Left kidney (tissue), 2 donors: ENCODE measurements around the gene IL17REL. TPM values are rescaled to one million over a fixed set of nuclear protein-coding genes. Genes with fewer than 3 reads are reported as not detected.
"Not testable (repeated sequence)": the region's sequence is repeated elsewhere in the genome, so short reads cannot be mapped to it uniquely, and the experiment has no call there.

Source experiments
- DNase-seq: peaks from one replicate; pipeline ENCODE4 v3.0.0-alpha.2; 2013
- polyA plus RNA-seq: library from polyadenylated mRNA; unstranded; fragments of 120-200 nt; gene quantifications from one replicate; pipeline ENCODE4 v1.2.1, GENCODE V29; 2013; ENCODE audit not compliant: insufficient read length

IL17REL gene
- polyA plus RNA-seq, 1 donor: 0.08 TPM

DNA sequence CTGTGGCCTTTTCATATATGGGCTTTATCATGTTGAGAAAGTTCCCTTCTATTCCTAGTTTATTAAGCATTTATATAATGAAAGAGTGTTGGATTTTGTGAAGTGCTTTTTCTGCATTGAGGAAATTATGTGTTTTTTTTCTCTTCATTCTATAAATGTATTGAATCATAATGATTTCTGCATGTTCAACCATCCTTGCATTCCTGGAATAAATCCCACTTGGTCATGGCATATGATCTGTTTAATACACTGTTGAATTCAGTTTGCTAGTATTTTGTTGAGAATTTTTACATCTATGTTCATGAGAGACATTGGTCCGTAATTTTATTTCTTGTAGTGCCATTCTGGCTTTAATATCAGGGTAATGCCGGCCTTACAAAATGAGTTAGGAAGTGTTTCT lies 26.2 kb downstream of the IL17REL start:
- no peak for DNase-seq

DNA sequence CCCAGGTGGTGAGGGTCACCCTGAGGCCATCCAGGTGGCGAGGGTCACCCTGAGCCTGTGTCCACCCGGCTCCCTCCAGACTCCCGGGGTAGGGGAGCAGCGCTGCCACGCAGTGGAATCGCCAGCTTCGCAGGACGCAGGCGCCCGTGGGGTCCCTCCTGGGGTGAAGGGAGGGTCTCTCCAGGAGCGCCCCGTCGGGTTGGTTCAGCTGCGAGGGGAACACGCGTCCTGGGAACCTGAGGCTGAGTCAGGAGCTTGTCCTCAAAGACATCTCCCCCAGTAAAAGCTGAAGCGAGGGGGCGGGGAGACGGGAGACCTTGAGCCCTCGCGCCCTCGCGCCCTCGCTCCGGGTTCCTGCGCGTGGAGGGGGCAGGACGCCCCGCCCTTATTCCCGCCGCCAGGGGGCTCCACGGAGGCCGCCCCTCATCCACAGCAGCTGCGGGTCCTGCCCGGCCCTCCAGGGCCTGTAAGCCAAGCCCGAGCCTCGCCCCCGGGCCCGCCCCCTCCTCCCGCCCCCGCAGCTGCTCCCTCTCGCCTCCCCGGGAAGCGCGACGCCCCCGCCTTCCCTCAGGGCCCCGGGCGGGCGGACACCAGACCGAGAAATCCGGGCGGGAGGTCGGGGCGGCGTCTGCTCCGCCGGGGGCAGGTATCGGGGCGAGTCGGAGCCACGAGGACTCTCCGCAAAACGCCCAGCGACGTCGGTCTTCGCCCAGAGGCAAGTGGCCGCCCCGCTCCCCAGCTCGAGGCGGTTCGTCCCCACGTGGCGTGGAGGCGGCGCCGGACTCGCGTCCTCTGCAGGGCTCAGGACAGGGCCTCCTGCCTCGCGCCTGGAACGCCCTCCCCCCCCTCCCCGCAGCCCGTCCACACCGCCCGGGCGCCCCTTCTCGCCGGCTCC lies 29.2 kb downstream of the IL17REL start:
- DNase-seq: no peak

DNA sequence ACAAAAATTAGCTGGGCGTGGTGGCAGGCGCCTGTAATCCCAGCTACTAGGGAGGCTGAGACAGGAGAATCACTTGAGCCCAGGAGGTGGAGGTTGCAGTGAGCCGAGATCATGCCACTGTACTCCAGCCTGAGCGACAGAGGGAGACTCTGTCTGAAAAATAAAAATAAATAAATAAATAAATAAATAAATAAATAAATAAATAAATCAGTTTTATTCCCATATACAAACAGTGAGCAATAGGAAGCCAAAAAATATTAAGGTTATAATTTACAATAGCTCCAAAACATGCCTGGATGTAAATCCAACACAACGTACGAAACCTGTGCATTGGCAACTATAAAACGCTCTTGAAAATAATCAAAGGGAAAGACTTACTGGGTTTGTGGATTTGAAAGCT lies 30.8 kb downstream of the IL17REL start:
- not testable (repeated sequence) for DNase-seq

DNA sequence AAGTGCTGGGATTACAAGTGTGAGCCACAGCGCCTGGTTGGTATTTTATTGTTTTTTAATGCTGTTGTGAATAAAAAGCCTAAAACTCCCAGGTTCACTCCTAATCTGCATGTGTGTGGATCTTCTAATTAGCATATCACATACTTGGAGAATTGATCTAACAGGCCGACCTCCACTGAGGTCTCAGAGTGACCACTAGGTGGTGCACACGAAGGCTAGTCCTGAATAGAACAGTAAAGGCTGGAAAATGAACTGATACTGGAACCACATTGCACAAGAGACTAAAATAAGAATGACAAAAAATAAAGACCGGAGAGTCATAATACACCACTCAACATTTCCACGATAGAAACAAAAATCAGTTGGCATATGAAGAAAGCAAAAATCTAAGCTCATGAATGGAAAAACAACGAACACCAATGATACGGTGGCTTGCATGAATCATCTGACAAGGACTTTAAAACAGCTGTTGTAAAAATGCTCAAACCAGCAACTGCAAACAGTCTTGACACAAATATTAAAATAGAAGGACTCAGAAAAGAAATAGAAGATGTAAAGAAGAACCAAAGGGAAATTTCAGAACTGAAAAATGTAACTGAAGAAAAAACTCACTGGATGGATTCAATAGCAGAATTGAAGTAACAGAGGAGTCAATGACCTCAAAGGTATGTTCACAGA lies 32.8 kb downstream of the IL17REL start:
- no peak for DNase-seq

DNA sequence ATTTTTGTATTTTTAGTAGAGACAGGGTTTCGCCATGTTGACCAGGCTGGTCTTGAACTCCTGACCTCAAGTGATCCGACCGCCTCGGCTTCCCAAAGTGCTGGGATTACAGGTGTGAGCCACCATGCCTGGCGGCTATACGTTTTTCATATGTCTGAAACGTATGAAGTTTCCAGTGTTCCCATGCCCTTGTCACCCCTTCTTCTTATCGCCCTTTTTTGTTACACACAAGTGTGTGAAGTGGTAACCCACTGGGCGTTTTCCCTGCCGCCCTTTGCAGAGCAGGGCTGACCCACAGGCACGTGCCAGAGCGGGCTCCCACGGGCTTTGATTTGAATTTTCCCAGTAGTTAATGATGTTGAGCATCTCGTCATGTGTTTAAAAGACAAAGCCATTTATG lies 35.0 kb downstream of the IL17REL start:
- DNase-seq: no peak

DNA sequence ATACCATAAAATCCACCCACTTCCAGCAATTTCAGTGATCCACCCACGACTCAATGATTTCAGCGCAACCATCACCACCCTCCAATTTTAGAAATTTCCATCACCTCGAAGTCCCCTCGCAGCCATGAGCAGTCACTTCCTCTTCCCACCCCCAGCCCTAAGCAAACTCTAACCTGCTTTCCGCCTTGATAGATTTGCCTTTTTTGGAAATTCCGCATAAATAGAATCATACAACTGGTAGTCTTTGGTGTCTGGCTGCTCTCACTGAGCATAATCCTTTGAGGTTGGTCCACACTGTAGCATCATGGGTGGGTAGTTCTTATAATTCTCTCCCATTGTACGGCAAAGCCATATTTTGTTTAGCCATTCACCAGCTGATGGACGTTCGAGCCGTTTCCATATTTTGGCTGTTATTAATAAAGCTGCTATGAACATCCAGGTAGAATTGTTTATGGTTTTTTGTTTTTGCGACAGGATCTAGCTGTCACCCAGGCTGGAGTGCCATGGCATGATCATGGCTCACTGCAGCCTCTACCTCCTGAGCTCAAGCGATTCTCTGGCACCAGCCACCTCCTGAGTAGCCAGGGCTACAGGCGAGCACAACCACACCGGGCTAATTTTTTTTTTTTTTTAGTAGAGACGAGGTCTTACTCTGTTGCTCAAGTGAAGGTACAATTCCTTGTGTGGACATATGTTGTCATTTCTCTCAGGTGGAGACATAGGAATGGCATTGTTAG lies 36.0 kb downstream of the IL17REL start:
- no peak for DNase-seq

DNA sequence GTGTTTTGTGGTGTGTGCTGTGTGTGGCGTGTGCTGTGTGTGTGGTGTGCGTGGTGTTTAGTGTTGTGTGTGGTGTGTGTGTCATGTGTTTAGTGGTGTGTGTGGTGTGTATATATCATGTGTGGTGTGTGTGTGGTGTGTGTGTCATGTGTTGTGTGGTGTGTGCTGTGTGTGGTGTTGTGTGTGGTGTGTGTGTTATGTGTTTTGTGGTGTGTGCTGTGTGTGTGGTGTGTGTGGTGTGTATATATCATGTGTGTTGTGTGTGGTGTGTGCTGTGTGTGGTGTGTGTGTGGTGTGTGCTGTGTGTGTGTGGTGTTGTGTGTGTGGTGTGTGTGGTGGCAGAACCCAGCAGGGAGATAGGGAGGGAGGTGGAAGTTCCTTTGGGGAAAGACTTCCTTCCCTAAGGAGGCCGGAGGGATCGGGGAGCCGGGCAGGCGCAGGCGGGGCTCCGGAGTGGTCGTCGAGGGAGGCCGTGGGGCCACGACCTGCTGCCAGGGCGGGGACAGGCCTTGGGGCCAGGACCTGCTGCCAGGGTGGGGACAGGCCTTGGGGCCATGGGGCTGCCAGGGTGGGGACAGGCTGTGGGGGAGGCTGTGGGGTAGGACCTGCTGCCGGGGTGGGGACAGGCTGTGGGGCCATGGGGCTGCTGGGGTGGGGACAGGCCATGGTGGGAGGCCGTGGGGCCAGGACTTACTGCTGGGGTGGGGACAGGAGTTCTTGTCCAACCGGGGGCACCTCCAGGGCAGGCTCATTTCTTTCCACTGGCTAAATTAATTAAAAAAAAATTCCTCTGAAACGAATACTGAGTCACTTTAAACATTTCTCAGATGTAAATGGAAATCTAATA lies 36.8 kb downstream of the IL17REL start:
- DNase-seq: no peak

DNA sequence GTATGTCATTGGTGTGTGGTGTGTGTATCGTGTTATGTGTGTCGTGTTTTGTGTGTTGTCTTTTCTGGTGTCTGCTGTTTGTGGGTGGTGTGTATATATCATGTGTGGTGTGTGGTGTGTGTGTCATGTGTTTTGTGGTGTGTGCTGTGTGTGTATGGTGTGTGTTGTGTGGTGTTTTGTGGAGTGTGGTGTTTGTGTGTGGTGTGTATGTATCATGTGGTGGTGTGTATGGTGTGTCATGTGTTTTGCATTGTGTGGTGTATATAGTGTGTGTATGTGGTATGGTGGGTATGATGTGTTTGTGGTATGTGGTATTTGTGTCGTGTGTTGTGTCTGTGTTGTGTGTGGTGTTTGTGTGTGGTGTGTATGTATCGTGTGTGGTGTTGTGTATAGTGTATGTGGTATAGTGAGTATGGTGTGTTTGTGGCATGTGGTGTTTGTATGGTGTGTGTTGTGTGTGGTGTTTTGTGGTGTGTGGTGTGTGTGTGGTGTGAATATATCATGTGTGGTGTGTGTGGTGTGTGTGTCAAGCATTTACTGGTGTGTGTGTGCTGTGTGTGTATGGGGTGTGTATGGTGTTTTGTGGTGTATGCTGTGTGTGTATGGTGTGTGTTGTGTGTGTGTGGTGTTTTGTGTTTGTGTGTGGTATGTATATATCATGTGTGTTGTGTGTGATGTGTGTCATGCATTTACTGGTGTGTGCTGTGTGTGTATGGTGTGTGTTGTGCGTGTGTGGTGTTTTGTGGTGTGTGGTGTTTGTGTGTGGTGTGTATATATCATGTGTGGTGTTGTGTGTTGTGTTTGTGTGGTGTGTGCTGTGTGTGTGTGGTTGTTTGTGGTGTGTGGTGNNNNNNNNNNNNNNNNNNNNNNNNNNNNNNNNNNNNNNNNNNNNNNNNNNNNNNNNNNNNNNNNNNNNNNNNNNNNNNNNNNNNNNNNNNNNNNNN lies 39.3 kb downstream of the IL17REL start:
- no peak for DNase-seq

DNA sequence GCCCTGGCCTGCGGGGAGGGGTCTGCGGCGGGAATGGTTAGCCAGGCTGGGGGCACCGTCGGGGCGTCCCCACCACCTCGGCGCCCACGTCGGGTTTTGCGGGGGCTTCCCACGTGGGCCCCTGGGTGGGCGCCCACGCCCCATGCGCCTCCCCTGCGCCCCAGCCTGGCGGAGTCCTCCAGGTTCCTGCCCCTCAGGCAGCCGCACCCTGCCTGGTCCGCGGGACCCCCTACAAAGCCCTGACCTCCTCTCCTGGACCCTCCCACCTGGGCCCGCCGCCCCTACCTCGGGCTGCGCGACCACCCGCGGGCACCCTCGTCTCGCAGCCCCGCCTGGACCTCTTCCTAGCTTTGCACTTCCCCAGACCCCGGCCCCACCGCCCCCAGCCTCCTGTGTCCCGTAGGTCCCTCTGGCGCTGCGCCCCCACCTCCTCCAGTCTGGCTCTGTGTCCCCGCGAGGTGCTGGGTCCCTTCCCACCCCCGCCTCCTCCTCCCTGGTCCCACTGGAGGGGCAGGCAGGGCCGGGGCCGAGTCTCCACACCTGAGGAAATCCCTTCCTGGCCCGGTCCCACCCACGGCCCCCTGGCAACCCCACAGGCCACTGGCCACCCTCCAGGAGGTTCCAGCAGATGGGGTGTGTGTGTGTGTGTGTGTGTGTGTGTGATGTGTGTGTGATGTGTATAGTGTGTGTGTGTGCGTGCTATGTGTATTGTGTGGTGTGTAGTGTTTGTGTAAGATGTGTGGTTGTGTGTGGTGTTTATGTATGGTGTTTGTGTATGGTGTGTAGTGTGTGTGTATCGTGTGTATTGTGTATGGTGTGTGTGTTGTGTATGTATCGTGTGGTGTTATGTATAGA lies 40.2 kb downstream of the IL17REL start:
- DNase-seq: no peak

DNA sequence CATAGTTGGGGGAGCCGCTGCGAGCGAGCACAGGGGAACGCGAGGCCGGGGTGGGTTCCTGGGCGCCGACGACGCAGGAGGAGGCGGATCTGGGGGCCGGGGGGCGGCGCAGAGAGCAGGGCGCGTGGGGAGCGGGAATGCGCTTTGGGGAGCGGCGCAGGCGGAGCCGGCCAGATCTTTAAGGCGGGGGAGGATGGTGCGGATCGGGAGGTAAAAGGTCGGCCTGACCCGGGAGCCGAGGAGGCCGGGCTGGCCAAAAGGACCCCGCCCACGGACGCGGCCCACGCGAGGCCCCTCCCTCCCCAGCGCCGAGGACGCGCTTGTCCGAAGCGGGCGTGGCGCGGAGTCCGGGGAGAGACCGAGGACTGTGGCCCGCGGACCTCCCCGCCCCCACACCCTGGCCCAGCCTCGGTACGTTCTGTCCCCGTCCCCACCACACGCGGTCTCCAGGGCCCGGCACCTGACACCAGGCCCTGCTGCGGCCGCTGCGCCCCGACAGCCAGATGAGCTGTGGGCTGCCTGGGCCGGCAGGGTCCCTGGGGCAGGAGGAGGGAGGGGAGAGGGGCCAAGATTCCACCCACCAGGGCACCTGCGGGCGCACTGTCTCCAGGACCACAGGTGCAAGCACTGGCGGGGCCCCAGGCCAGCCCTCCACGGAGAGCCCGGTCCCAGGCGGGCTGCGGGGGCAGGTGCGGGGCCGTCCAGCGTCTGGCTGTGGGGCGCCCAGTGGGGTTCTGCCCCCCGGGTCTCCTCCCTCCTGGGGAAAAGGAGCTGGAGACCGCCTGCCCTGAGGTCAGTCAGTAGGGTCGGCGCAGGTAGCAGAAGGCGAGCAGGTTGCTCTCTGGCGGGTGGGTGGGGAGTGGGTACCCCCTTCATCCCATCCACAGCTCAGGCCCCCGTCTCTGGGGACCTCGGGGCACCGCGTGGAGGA lies 41.1 kb downstream of the IL17REL start:
- DNase-seq: no peak

DNA sequence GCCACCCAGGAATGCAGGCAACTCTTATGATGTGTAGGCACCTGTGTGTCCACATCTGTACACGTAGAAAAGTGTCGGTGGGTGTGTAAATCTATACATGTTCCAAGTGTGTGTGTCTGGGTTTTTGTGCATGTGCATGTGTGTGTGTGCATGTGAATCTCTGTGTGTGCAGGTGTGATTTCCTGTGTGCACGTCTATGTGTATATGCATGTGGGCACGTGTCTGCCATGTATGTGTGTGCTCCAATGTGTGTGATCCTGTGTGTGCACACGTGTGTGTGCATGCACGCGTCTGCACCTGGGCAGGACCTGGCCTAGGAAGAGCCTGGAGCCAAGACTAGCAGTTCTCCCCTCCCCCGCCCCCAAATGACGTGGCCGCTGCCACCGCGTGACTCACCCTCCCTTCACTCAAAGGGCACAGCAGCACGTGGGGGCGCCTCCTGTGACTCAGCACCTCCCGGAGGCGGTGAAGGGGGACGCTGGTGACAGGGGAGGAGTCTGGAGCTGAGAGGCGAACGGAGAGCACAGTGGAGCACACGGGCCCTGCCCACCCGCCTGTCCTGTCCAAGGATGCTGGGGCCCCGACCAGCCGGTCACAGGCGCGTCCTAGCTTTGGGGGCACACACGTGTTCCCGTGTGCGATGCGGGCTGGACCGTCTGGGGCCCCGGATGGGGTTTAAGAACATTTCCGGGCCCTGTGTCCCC lies 41.9 kb downstream of the IL17REL start:
- peak; percentile 89 for DNase-seq

DNA sequence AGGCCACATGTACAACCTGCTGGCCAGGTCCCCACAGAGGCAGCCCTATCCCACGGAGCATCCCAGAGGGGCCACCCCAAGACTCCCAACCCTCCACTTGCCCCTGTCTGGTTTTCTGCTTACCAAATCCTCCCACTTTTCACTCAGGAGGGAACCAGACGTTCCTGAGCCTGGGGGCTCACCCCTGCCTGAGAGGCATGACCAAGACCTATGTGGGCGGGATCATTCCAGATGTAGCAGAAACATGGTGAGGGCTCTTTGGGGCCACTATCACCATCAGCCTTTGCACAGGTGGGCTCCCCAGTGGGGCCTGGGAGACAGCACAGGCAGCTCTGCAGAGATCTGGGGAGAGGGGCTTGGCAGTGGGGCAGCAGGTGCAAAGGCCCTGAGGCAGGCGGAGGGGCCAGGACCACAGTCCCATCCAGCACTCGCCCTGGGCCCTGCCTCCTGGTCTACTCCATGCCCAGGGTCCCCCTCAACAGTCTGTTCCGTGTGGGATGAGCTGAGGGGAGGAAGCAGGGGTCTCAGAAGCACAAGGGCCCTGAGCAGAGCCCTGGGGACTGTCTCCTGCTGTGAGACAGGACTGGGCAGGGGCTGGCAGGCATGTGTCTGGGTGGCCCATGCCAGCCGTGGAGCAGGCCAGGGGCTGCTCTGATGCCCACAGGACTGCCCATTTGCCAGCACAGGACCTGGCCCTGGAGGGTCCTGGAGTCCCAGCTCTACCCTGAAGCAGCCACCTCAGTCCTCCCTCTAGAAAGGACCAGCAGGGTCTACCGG lies 42.6 kb downstream of the IL17REL start:
- DNase-seq: no peak

DNA sequence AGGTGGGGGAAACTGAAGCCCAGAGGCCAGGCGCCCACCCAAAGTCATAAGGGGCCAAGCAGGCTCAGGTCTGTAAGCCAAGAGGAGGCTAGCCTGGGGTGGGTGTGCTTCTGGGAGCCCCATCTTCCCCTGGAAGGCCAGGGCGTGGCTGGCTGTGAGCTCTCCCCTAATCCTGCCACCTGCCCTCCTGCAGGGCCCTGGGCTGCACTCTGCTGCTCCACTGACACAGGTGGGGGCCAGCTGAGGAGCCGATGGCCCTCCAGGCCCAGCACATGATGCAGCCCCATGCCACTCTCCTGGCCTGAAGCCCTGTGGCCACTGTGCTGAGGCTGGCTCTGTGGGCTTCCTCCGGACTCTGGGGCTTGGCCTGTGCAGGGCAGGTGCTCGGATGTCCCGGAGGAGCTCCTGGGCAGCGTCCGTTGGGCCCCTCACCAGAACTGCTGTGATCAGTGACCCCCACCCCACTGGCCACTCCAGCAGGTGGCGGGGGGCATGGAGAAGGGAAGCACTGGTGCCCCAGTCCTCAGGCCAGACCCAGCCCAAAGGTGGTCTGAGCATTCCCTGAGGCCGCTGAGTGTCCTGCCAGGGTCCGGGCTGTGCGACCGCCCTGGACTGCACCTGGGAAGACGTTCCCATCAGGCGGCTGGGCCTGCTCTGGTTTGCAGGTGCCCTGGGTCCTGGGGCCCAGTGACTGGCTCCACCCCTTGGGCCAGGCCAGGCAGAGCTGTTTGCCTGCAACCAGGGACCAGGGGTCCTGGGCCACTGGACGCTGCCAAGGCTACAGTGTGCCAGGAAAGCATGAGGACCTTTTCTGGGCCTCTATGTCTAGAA lies 43.5 kb downstream of the IL17REL start:
- DNase-seq: no peak

DNA sequence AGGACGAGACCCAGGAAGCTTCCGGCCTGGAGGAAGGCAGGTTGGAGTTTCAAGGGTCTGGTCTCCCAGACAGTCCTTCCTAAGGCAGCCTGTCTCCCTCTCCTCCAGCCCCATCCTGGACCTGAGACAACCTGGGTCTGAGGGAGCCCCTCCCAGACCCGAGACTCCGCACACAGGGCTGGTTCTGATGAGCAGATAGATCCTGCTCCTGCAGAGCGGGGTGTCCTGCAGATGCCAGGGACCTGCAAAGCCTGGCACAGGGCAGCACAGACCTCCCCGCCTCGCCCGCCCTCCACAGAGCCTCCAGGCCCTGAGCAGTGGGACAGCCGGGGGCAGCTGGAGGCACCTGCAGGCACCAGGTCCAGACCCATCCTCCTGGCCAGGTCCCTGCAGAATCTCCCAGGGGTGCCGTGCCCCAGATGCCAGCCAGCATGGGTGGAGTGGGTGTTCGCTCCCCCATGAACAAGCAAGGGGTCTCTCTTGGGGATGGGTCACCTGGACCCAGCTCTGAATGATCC lies 44.2 kb downstream of the IL17REL start:
- no peak for DNase-seq

DNA sequence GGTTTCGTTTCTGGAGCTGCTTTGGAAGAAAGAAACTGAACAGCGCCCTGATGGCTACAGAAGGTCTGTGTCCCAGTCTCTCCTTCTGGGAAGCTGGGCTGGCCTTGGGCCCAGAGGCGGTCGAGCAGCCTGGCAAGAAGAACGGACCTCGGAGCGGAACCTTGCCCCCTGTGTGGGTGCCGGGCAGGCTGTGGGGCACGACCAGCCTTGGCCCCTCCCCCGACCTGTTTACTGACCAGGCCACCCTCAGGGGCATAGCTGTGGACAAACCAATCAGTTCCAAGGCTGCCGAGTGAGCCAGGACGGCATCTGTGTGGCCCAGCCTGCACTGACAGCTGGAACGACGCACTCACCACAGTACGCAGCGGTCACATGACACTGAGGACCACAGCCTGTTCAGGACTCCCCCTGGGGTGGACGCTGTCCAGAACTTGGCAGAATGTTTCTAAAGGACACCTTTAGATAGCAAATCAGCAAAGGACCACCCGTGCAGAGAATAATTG lies 44.8 kb downstream of the IL17REL start:
- no peak for DNase-seq
